GM21526 (cell line): ENCODE results near the gene HMX1.

Experiments used
- ATAC-seq: cut with Tn5 transposase; IDR thresholded peaks from one replicate; pipeline ENCODE4 v1.9.1; 2021; ENCODE audit warnings: moderate library complexity; ENCODE audit not compliant: unreplicated experiment, low FRiP score

HMX1 gene

DNA sequence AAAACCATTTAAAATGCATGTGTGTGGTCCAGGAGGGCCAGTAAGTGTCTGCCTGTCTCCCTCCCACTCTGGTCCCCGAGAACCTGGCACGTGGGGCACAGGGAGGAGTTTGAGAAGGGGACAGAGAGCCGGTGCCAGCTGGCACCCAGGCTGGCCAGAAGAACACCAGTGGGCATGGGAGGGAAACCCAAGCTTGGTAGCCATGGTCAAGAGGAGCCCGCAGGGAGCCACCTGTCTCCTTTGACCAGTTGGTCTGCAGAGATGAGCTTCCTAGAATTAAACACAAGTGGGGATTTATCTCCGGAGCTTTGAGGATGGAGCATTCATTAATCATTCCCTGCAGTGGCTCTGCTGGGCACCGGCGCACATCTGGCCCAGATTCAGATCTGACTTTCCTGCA is 41.6 kb downstream of the HMX1 start:
- ATAC-seq: no peak

DNA sequence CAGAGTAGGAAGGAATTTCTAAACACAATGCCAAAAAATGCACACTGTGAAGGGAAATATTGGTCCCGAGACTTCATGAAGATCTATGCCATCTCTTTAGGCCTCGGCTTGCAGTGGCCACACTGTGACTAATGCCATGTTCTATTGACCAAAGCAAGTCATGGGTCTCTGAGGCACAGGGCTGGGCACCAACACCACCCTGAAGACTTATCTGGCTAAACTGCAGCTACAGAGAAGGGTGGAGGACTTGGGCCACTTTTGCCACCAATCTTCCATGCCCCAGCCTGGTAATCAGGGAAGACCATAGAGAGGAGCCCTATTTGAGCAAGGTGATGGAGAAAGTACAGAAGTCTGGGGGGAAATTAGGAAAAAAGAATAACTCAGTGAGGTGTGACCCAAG is 42.1 kb downstream of the HMX1 start:
- ATAC-seq: no peak

DNA sequence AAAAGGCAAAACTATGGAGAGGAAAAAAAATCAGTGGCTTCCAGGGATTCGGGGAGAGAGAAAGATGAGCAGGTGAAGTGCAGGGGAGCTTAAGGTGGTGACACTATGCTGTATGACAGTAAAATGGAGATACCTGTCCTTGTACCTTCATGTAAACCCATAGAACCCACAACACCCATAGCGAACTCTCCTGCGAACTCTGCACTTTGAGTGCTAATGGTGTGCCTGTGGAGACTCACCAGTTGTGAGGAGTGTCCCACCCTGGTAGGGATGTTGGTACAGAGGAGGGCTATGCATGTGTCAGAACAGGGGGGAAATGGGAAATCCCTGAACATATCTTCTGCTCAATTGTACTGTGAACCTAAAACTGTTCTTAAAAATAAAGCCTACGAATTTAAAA is 42.8 kb downstream of the HMX1 start:
- ATAC-seq: no peak

DNA sequence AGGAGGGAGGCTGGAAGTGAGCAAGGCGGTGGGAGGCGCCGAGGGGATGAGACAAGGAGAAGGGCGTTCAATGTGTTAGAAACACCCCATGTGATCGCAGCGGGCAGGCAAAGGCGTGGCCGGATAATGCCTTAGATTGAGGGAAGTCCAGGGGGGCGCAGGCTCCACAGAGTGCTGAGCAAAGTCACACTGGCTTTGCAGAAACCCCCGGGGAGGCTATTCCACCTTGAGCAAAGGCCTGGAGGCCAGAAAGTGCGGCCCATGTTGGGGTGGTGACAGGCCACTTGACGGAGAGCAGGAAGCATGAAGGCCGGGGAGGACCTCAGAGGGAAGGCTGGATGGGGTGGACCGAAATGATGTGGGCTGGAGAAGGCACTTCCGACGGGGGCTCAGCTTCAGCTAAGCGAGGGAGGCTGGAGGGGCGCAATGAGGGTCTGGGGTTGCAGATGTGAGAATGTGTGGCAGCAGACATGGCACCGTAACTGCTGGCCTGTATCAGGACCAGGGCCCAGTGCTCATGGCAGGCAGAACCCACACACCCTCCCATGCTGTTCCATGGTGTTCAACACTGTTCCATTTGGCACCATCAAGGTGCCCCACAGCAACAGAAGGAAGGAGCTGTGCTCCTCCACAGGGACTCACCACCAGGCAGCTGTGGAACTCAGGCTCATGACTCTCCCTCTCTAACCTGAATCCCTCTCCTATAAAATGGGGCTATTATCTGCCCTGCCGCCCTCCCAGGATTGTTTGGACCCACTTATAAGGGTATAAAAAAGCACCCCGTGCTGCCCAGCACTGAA is 50.3 kb downstream of the HMX1 start:
- ATAC-seq: no peak

DNA sequence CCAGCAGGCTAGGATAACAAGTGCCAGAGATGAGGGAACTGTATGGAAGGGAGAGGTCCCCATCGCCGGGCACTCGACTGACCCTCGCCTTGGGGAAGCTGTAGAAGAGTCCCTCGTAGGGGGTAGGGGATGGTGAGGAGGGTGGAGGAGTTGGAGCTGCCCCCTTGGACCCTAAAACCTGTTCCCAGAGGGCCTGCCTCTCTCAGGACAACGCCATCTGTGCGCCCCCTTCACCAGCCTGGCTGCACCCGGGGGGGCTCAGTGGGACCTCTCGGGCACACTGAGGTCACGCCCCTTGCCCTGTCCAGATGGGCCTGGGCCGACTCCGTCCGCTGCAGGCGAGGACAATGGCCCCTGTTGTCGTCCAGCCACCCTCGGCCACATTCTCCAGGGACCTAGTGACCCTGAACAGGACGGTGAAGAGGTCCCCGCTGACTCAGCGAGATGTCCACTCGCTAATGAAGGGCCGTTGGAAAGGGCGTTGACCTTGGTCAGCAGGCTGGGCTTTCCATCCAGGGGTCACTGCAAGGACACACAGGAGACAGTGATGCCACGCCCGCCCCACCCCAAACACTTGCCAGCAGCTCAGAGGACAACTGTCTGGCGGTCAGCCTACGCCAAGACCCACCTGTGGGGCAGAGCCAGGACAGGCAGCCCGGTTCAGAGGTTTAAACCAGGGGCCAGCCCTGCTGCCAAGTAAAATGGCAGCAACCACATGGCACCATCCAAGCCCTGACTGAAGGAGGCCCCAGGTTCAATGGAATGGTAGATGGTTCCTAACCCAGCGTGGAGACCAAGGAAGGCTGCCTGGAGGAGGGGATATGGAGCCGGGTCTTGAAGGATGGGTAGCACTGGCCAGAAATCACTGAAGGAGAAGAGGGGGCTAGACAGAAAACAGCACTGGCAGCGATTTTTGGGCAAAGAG is 51.2 kb downstream of the HMX1 start:
- ATAC-seq: no peak

DNA sequence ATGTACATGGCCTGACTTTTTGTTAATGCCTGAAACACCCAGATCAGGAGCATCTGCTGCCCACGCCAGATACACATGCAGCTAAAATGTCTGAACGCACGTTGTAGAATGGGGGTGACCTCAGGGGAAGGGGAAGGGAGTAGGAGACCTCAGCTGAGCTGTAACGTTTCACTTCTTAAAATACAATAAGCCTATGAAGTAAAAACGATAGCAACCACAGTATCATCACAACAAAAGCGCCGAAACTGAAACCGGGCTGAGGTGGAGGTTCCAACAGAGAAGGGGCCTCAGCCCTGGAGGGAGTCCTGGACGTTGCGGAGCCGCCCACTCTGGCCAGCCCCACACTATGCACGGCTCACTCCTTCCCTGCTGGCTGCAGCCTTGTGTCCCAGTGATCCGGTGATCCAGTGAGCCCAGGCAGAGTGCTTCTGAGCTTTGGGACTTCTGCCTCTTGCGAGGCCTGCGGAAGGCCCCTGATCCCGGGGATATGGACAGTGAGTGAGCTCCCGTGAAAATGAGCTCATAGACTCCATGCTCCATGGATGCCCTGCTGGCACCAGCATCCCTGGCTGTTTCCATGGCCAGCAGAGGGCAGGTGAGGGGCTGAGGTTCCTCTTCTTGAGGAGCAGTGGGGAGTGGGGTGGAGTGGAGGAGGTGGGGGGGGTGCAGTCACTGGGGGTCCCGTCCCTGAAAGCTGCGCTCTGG is 52.0 kb downstream of the HMX1 start:
- ATAC-seq: no peak

DNA sequence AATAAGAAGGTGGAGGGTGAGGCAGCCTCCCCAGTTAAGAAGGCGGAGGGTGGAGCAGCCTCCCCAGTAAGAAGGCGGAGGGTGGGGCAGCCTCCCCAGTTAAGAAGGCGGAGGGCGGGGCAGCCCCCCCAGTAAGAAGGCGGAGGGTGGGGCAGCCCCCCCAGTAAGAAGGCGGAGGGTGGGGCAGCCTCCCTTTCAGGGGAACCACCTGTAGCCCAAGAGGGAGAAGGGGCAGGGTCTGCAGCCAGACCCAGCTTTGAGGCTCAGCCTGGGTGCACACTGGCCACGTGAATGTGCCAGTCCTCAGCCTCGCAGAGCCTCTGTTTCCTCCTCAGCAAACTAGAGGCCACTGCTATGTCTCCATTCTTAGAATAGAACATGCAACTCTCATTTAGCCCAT is 52.6 kb downstream of the HMX1 start:
- no peak for ATAC-seq

DNA sequence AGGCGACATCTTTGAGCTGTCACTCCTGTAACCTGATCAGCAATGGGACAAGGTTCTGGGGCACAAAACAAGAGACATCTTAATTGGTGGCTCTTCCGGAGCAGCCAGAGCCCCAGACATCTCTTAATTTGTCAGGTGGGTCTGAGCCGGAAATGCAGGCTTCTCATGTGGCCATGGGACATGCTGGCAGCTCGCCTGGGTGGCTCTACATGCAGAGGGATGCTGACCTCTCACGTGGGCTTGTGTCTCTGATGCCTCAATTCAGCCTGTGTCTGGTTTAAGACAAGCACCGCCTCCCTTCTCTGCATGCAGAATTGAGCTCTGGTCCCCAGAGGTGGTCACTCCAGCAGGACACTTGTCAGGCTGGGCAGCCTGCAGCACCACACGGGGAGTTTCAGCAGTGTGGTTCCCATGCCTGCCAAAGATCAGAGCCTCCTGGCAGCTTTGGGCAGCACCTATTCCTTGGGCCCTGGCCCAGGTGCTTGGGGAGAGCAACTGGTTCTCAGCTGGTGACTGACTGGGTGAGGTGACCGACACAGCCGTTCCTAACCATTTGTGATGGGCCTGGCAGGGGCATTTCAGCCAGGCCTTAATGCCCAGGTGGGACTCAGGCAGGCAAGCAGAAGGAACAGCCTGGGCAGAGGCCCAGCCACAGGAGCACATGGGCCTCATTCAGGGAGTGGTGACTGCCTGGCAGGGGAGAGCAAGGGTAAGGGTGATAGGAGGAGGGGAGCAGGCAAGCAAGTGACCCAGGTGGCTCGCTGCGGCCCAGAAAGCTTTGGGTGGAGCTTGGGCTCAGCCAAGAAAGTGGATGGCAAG is 53.4 kb downstream of the HMX1 start:
- no peak for ATAC-seq

DNA sequence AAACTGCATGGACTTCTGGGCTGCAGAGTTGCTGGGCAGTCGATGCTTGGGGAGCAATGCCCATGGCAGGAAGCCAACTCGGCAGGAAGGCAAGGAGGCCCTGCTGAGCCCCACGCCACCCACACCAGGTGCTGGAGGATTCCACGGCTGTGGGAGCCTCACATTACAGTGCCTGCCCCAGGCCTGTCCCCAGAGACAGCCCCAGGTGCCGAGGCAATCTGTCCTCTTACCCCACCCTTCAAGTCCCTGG is 53.9 kb downstream of the HMX1 start:
- ATAC-seq: no peak

DNA sequence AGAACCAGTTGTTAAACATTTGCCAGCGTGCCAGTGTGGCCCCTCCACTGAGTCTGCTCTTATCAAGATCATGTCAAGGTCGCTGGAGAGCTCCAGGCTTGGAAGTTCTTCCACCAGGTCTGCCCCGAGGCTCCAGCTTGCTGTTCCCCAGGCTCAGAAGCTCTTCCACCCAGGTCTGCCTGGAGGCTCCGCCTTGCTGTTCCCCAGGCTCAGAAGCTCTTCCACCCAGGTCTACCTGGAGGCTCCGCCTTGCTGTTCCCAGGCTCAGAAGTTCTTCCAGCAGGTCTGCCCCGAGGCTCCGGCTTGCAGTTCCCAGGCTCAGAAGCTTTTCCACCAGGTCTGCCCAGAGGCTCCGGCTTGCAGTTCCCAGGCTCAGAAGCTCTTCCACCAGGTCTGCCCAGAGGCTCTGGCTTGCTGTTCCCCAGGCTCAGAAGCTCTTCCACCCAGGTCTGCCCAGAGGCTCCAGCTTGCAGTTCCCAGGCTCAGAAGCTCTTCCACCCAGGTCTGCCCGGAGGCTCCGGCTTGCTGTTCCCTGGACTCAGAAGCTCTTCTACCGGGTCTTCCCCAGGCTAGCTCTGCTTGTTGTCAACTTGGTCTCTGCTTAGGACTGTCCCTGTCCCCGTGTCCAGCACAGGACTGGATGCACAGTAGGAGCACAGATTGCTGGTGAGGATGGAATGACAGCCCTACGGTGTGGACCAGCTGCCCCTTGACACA is 54.4 kb downstream of the HMX1 start:
- ATAC-seq: no peak
